ENCODE data around the gene GGT6.
A peak's percentile ranks its signal among the peaks of the same experiment; 100 is the strongest.
"Not testable (repeated sequence)": the region's sequence is repeated elsewhere in the genome, so short reads cannot be mapped to it uniquely, and the experiment has no call there.

The GGT6 gene

GRCh38 chr17:4595685-4596342, 35.4 kb upstream of the GGT6 start:
- H3K36me3 ChIP-seq (ENCODE audit: control insufficient read depth in 2 of 2, insufficient read depth in 1 of 2, low read length in 2 of 2); H3K27ac ChIP-seq (ENCODE audit: extremely low read depth, low read depth, low read length); H3K9me3 ChIP-seq (ENCODE audit: control insufficient read depth, insufficient read depth, low read depth, low read length); H3K4me3 ChIP-seq (ENCODE audit: low read depth, low read length): not testable (repeated sequence)
- CTCF ChIA-PET: interaction anchor here (1.2 to 3.2 kb wide), 2 partner anchors 29 to 36 kb away, joined by 6 to 13 read pairs; no protein-coding TSS in a partner anchor
- H3K4me1 ChIP-seq (ENCODE audit: control insufficient read depth, insufficient read depth, low read length): peaks cover 17% of the 10 kb centered on the region
- POLR2A ChIA-PET: interaction anchor here (1.5 kb wide), 1 partner anchor 9 kb away, joined by 3 read pairs; no protein-coding TSS in a partner anchor

DNA sequence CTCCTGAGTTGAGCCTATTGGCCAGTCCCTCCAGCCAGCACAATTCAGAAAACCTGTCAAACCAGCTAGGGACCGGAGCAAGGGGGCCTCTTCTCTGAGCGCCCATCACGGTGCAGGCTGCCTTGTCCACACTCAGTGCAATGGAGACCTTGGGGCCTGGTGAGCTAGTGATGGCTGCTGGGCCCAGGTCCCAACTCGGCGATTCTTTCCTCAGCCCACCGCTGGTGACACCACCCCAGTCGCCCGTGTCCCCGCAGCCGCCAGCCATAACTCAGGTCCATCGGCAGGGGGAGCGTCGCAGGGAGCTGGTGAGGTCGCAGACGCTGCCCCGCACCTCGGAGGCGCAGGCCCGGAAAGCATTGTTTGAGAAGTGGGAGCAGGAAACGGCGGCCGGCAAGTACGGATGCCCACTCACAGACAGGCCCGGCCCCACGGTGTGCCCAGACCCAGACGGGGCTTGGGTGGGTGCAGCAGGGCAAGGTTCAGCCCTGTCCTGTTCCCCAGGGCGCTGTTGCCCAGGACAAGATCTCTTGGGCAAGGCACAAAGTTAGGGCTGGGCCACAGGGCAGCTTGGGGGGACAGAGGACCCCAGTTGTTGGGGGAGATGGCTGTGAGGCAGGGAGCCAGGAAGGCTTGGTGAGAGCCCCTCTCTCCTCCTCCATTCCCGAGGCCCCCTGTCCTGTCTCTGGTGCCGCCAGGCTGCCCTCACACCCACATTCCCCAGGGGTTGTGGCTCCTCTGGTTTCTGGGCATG, 34.7 kb upstream of the GGT6 start:
- no peak overlapping the region for H3K27ac ChIP-seq (ENCODE audit: extremely low read depth, low read depth, low read length)
- H3K4me1 ChIP-seq (ENCODE audit: control insufficient read depth, insufficient read depth, low read length): peaks cover 11% of the 10 kb centered on the region
- no peak overlapping the region for H3K4me3 ChIP-seq (ENCODE audit: low read depth, low read length)
- TF ChIP-seq HIC1 (tag by site-specific recombination; IDR thresholded peaks at IDR 0.05) (0 out of 2 replicates have a peak, but pooled peaks have one; percentile 19), ZNF311 (tag by site-specific recombination; IDR thresholded peaks at IDR 0.05; ENCODE audit: borderline replicate concordance) (no peak), SALL2 (tag by site-specific recombination; IDR thresholded peaks at IDR 0.05; ENCODE audit: borderline replicate concordance) (no peak), KLF10 (tag by site-specific recombination; IDR thresholded peaks at IDR 0.05) (no peak), ZNF610 (tag by site-specific recombination; IDR thresholded peaks at IDR 0.05; ENCODE audit: borderline replicate concordance) (no peak)
- ChIA-PET CTCF (interaction anchor here (0.6 to 1.2 kb wide), 4 partner anchors 28 to 37 kb away, joined by 3 to 6 read pairs (median 3); no protein-coding TSS in a partner anchor), POLR2A (no interaction called here)
- no peaks in the 10 kb centered on the region for H3K36me3 ChIP-seq (ENCODE audit: control insufficient read depth in 2 of 2, insufficient read depth in 1 of 2, low read length in 2 of 2)
- H3K9me3 ChIP-seq (ENCODE audit: control insufficient read depth, insufficient read depth, low read depth, low read length): no peaks in the 10 kb centered on the region

- Histone ChIP-seq H3K4me3 (ENCODE audit: low read depth, low read length) (no peak overlapping the region), H3K9me3 (ENCODE audit: control insufficient read depth, insufficient read depth, low read depth, low read length) (no peaks in the 10 kb centered on the region), H3K36me3 (ENCODE audit: control insufficient read depth in 2 of 2, insufficient read depth in 1 of 2, low read length in 2 of 2) (no peaks in the 10 kb centered on the region), H3K4me1 (ENCODE audit: control insufficient read depth, insufficient read depth, low read length) (peaks cover 4% of the 10 kb centered on the region), H3K27ac (ENCODE audit: extremely low read depth, low read depth, low read length) (no peak overlapping the region)
- ChIA-PET POLR2A (no interaction called here), CTCF (interaction anchor here (0.6 to 1.2 kb wide), 4 partner anchors 9 to 38 kb away, joined by 3 to 6 read pairs (median 4); no protein-coding TSS in a partner anchor)
- TF ChIP-seq SETDB1 (IDR thresholded peaks at IDR 0.05; ENCODE audit: insufficient read length, low read length): no peak
- no peak for TF ChIP-seq ZNF174 (tag by site-specific recombination; IDR thresholded peaks at IDR 0.05)
- no peak for TF ChIP-seq ZNF214 (tag by site-specific recombination; IDR thresholded peaks at IDR 0.05; ENCODE audit: borderline replicate concordance)
- TF ChIP-seq, protein P1, sequence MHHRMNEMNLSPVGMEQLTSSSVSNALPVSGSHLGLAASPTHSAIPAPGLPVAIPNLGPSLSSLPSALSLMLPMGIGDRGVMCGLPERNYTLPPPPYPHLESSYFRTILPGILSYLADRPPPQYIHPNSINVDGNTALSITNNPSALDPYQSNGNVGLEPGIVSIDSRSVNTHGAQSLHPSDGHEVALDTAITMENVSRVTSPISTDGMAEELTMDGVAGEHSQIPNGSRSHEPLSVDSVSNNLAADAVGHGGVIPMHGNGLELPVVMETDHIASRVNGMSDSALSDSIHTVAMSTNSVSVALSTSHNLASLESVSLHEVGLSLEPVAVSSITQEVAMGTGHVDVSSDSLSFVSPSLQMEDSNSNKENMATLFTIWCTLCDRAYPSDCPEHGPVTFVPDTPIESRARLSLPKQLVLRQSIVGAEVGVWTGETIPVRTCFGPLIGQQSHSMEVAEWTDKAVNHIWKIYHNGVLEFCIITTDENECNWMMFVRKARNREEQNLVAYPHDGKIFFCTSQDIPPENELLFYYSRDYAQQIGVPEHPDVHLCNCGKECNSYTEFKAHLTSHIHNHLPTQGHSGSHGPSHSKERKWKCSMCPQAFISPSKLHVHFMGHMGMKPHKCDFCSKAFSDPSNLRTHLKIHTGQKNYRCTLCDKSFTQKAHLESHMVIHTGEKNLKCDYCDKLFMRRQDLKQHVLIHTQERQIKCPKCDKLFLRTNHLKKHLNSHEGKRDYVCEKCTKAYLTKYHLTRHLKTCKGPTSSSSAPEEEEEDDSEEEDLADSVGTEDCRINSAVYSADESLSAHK (tag by site-specific recombination; IDR thresholded peaks at IDR 0.05): no peak
- no peak for TF ChIP-seq ZNF140 (tag by site-specific recombination; IDR thresholded peaks at IDR 0.05)
- no peak for TF ChIP-seq ZNF670 (tag by site-specific recombination; IDR thresholded peaks at IDR 0.05; ENCODE audit: low read depth)
- no peak for TF ChIP-seq ZNF530 (tag by site-specific recombination; IDR thresholded peaks at IDR 0.05; ENCODE audit: low read depth)
- TF ChIP-seq, protein P2, sequence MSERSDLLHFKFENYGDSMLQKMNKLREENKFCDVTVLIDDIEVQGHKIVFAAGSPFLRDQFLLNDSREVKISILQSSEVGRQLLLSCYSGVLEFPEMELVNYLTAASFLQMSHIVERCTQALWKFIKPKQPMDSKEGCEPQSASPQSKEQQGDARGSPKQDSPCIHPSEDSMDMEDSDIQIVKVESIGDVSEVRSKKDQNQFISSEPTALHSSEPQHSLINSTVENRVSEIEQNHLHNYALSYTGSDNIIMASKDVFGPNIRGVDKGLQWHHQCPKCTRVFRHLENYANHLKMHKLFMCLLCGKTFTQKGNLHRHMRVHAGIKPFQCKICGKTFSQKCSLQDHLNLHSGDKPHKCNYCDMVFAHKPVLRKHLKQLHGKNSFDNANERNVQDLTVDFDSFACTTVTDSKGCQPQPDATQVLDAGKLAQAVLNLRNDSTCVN (tag by site-specific recombination; optimal IDR thresholded peaks at IDR 0.05): no peak
- no peak for TF ChIP-seq PATZ1 (tag by site-specific recombination; IDR thresholded peaks at IDR 0.05)
- TF ChIP-seq ZFP3 (tag by site-specific recombination; IDR thresholded peaks at IDR 0.05; ENCODE audit: low read depth): no peak
- no peak for TF ChIP-seq PRDM1 (tag by site-specific recombination; IDR thresholded peaks at IDR 0.05)
- no peak for TF ChIP-seq ZNF394 (tag by site-specific recombination; IDR thresholded peaks at IDR 0.05; ENCODE audit: borderline replicate concordance)
- no peak for TF ChIP-seq ZNF664 (tag by site-specific recombination; IDR thresholded peaks at IDR 0.05)
These were observed 34.0 kb upstream of the GGT6 start for GRCh38 chr17:4594406-4594805.

Data from HEK293 (cell line).